ENCODE measurements around the gene ZDBF2.

The ZDBF2 gene

GRCh38 chr2:206323033-206323432, 48.6 kb downstream of the ZDBF2 start:
- no peak overlapping the region for H3K4me3 ChIP-seq (ENCODE audit: low read length)
- H3K27ac ChIP-seq (ENCODE audit: low read depth, low read length), result no peak overlapping the region
- H3K9me2 ChIP-seq (replicated peaks; ENCODE audit: control insufficient read depth, low read length), result no peaks in the 10 kb centered on the region
- no peaks in the 10 kb centered on the region for H3K9me3 ChIP-seq (ENCODE audit: control insufficient read depth, insufficient read depth, low read length)
- no peaks in the 10 kb centered on the region; the same call in 1 of the 2 replicates for H3K27me3 ChIP-seq (ENCODE audit: control insufficient read depth, low read length)
- TF ChIP-seq EZH2phosphoT487 (IDR thresholded peaks at IDR 0.05; ENCODE audit: borderline replicate concordance, low read length), result no peak
- TF ChIP-seq CTCF (IDR thresholded peaks at IDR 0.05; ENCODE audit: low read depth, low read length, poor library complexity, severe bottlenecking), result no peak
- no peaks in the 10 kb centered on the region for H3F3A ChIP-seq (ENCODE audit: control insufficient read depth, insufficient read depth)
- H4K20me1 ChIP-seq (ENCODE audit: control insufficient read depth, insufficient read depth, low read depth, low read length), result no peaks in the 10 kb centered on the region
- H3K79me2 ChIP-seq (ENCODE audit: control insufficient read depth, low read length), result no peaks in the 10 kb centered on the region
- no peaks in the 10 kb centered on the region for H3K36me3 ChIP-seq (ENCODE audit: control insufficient read depth, low read length)
- H3K4me1 ChIP-seq (ENCODE audit: control insufficient read depth, low read length), result no peaks in the 10 kb centered on the region
- no peak overlapping the region for H3K4me2 ChIP-seq (ENCODE audit: low read length)

- H3K79me2 ChIP-seq (ENCODE audit: control insufficient read depth, low read length), result no peaks in the 10 kb centered on the region
- H3K9me2 ChIP-seq (replicated peaks; ENCODE audit: control insufficient read depth, low read length), result no peaks in the 10 kb centered on the region
- no peak overlapping the region for H3K4me2 ChIP-seq (ENCODE audit: low read length)
- H4K20me1 ChIP-seq (ENCODE audit: control insufficient read depth, insufficient read depth, low read depth, low read length), result no peaks in the 10 kb centered on the region
- no peak overlapping the region for H3K27ac ChIP-seq (ENCODE audit: low read depth, low read length)
- H3K4me1 ChIP-seq (ENCODE audit: control insufficient read depth, low read length), result no peaks in the 10 kb centered on the region
- no peaks in the 10 kb centered on the region for H3K9me3 ChIP-seq (ENCODE audit: control insufficient read depth, insufficient read depth, low read length)
- no peaks in the 10 kb centered on the region for H3F3A ChIP-seq (ENCODE audit: control insufficient read depth, insufficient read depth)
- no peaks in the 10 kb centered on the region for H3K36me3 ChIP-seq (ENCODE audit: control insufficient read depth, low read length)
- TF ChIP-seq CTCF (IDR thresholded peaks at IDR 0.05; ENCODE audit: low read depth, low read length, poor library complexity, severe bottlenecking) (no peak), EZH2phosphoT487 (IDR thresholded peaks at IDR 0.05; ENCODE audit: borderline replicate concordance, low read length) (no peak)
- H3K4me3 ChIP-seq (ENCODE audit: low read length), result no peak overlapping the region
- no peaks in the 10 kb centered on the region; the same call in 1 of the 2 replicates for H3K27me3 ChIP-seq (ENCODE audit: control insufficient read depth, low read length)
Observed at GRCh38 chr2:206323486-206323885, 49.0 kb downstream of the ZDBF2 start.

GRCh38 chr2:206324869-206325268, 50.4 kb downstream of the ZDBF2 start:
- H3K4me1 ChIP-seq (ENCODE audit: control insufficient read depth, low read length), result no peaks in the 10 kb centered on the region
- no peaks in the 10 kb centered on the region for H3K79me2 ChIP-seq (ENCODE audit: control insufficient read depth, low read length)
- TF ChIP-seq EZH2phosphoT487 (IDR thresholded peaks at IDR 0.05; ENCODE audit: borderline replicate concordance, low read length) (no peak), CTCF (IDR thresholded peaks at IDR 0.05; ENCODE audit: low read depth, low read length, poor library complexity, severe bottlenecking) (no peak)

More at GRCh38 chr2:206324869-206325268, 50.4 kb downstream of the ZDBF2 start:
- H3K4me2 ChIP-seq (ENCODE audit: low read length), result no peak overlapping the region
- no peaks in the 10 kb centered on the region for H3K36me3 ChIP-seq (ENCODE audit: control insufficient read depth, low read length)
- H4K20me1 ChIP-seq (ENCODE audit: control insufficient read depth, insufficient read depth, low read depth, low read length), result no peaks in the 10 kb centered on the region
- H3F3A ChIP-seq (ENCODE audit: control insufficient read depth, insufficient read depth), result no peaks in the 10 kb centered on the region
- H3K4me3 ChIP-seq (ENCODE audit: low read length), result no peak overlapping the region
- H3K9me2 ChIP-seq (replicated peaks; ENCODE audit: control insufficient read depth, low read length), result no peaks in the 10 kb centered on the region
- H3K9me3 ChIP-seq (ENCODE audit: control insufficient read depth, insufficient read depth, low read length), result no peaks in the 10 kb centered on the region
- H3K27ac ChIP-seq (ENCODE audit: low read depth, low read length), result no peak overlapping the region
- no peaks in the 10 kb centered on the region; the same call in 1 of the 2 replicates for H3K27me3 ChIP-seq (ENCODE audit: control insufficient read depth, low read length)

Measured in DOHH2 (cell line).